ENCODE measurements around the gene ADAMTS14.

- TF ChIP-seq CTCF (IDR thresholded peaks at IDR 0.05; ENCODE audit: insufficient read depth, low read depth, low read length): no peak
- TF ChIP-seq EZH2 (IDR thresholded peaks at IDR 0.05; ENCODE audit: insufficient read depth, low read length): no peak
These were observed 80.8 kb downstream of the ADAMTS14 start for GRCh38 chr10:70753026-70753663.

Data from astrocyte (in vitro differentiated cells and primary cell).